ENCODE data around the gene TRIAP1. TPM values are rescaled to one million over a fixed set of nuclear protein-coding genes. Genes with fewer than 3 reads are reported as not detected.

TRIAP1 gene
- total RNA-seq, 4 donors from 2014 or later: 7.1 to 39.3 (median 23.3) TPM

DNA sequence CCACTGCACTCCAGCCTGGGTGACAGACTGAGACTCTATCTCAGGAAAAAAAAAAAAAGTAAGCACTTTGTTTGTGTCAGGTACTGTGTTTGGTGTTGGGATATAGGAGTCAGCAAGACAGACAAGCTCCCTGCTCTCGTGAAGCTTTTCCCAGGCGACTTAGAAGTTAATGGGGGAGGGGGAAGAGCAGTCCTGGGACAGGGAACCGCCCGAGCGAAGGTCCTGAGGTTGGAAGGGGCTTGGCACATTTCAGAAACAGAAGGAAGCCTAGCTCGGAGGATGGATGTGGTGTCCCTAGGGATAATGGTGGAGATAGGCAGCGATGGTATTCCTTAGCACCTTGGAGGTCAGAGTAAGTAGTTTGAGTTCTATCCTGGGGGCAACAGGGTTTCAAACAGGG is 16.8 kb downstream of the TRIAP1 start:
- no peak overlapping the region for H3K4me3 ChIP-seq
- TF ChIP-seq, protein P1, sequence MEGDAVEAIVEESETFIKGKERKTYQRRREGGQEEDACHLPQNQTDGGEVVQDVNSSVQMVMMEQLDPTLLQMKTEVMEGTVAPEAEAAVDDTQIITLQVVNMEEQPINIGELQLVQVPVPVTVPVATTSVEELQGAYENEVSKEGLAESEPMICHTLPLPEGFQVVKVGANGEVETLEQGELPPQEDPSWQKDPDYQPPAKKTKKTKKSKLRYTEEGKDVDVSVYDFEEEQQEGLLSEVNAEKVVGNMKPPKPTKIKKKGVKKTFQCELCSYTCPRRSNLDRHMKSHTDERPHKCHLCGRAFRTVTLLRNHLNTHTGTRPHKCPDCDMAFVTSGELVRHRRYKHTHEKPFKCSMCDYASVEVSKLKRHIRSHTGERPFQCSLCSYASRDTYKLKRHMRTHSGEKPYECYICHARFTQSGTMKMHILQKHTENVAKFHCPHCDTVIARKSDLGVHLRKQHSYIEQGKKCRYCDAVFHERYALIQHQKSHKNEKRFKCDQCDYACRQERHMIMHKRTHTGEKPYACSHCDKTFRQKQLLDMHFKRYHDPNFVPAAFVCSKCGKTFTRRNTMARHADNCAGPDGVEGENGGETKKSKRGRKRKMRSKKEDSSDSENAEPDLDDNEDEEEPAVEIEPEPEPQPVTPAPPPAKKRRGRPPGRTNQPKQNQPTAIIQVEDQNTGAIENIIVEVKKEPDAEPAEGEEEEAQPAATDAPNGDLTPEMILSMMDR (IDR thresholded peaks at IDR 0.05): no peak
- TF ChIP-seq POLR2A (IDR thresholded peaks at IDR 0.05): no peak
- no peaks in the 10 kb centered on the region for H3K9me3 ChIP-seq
- no peak for DNase-seq
- peaks cover 0 to 7% (median 0%) of the 10 kb centered on the region in 4 donors for H3K27me3 ChIP-seq
- intact Hi-C loops (cut with DNase I): no loop called here
- WGBS, 2 donors: 67 to 76% methylated on average over 7 of the region's 7 CpGs
- no peaks in the 10 kb centered on the region for H3K36me3 ChIP-seq
- H3K27ac ChIP-seq: no peak overlapping the region
- H3K4me1 ChIP-seq: peaks cover 0 to 9% (median 0%) of the 10 kb centered on the region in 3 donors

DNA sequence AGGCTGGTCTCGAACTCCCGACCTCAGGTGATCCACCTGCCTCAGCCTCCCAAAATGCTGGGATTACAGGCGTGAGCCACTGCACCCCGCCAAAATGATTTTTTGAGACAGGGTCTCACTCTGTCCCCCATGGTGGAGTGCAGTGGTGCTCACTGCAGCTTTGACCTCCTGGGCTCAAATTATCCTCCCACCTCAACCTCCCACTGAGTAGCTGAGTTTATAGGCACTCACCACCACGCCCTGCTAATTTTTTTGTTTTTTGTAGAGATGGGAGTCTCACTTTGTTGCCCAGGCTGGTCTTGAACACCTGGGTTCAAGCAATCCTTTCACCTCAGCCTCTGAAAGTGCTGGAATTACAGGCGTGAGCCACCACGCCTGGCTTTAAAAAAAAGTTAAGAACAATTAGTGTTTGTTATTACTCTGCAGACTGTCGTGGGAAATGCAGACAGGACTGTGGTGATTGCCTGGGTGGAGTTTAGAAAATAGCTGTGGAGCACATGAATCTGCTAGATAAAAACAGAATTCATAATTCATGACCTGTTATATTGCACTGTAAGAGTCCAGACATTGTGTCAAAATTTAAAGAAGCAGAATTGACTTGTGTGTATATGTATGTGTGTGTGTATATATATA is 17.5 kb downstream of the TRIAP1 start:
- 53 to 55% methylated on average over 8 of the region's 8 CpGs for WGBS, 2 donors
- H3K36me3 ChIP-seq: no peaks in the 10 kb centered on the region

DNA sequence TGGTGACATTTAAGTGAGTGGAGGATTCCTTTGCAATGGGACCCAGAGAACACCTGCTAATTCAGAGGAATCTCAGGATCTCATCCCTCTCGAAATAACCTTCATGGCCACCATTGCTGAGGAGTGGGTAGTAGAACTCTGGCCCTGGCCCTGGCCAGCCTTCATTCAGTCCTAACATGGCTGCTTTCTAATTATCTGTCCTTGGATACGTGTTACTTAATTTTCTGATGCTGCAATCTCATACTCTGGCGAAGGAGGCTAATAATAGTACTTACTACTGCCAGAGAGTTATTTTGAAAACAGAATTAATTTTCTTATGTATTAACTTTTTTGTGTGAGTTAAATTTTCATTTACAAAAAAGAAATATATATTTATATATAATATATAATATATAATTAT is 20.4 kb downstream of the TRIAP1 start:
- Histone ChIP-seq H3K27me3 (peaks cover 0 to 4% (median 0%) of the 10 kb centered on the region in 4 donors), H3K27ac (no peak overlapping the region), H3K4me3 (no peak overlapping the region), H3K4me1 (peaks cover 0 to 7% (median 0%) of the 10 kb centered on the region in 3 donors), H3K9me3 (no peaks in the 10 kb centered on the region), H3K36me3 (no peaks in the 10 kb centered on the region)
- 85 to 90% methylated on average over 3 of the region's 3 CpGs for WGBS, 2 donors
- TF ChIP-seq, protein P1 (IDR thresholded peaks at IDR 0.05): no peak
- TF ChIP-seq POLR2A (IDR thresholded peaks at IDR 0.05): no peak
- intact Hi-C loops (cut with DNase I): no loop called here
- DNase-seq: no peak

More for the DNA sequence above, 17.5 kb downstream of the TRIAP1 start:
- TF ChIP-seq, protein P1 (IDR thresholded peaks at IDR 0.05): no peak
- no peak for TF ChIP-seq POLR2A (IDR thresholded peaks at IDR 0.05)
- intact Hi-C loops (cut with DNase I): no loop called here
- no peaks in the 10 kb centered on the region for H3K9me3 ChIP-seq
- H3K27me3 ChIP-seq: peaks cover 0 to 7% (median 0%) of the 10 kb centered on the region in 4 donors
- DNase-seq: no peak
- H3K4me3 ChIP-seq: no peak overlapping the region
- H3K4me1 ChIP-seq: peaks cover 0 to 9% (median 0%) of the 10 kb centered on the region in 3 donors
- no peak overlapping the region for H3K27ac ChIP-seq

DNA sequence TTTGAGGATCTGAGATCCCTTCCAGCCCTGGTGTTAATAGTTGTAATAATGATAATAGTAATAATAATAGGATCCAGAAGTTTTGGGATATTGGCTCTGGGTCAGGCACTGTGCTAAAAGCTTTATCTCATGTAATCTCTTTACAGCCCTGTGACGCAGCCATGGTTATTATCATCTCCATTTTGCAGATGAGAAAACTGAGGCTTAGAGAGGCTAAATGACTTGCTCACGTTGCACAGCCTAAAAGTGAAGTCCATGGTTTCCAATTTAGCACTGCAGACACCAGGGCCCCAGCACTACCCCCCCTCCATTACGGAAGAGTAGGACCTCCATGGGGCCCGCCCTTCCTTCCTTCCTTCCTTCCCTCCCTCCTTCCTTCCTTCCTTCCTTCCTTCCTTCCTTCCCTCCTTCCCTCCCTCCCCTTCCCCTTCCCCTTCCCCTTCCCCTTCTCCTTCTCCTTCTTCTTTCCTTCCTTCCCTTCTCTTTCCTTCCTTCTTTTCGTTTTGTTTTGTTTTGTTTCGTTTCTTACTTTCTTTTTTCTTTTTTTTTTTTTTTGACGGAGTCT is 23.2 kb downstream of the TRIAP1 start:
- no peak overlapping the region for H3K4me3 ChIP-seq
- intact Hi-C loops (cut with DNase I): no loop called here
- no peaks in the 10 kb centered on the region for H3K4me1 ChIP-seq
- no peaks in the 10 kb centered on the region for H3K27me3 ChIP-seq
- H3K9me3 ChIP-seq: no peaks in the 10 kb centered on the region
- WGBS, 2 donors: 59 to 60% methylated on average over 4 to 7 of the region's 7 CpGs
- H3K36me3 ChIP-seq: no peaks in the 10 kb centered on the region
- no peak for DNase-seq
- no peak overlapping the region for H3K27ac ChIP-seq
- TF ChIP-seq, protein P1 (IDR thresholded peaks at IDR 0.05): no peak
- TF ChIP-seq POLR2A (IDR thresholded peaks at IDR 0.05): no peak

DNA sequence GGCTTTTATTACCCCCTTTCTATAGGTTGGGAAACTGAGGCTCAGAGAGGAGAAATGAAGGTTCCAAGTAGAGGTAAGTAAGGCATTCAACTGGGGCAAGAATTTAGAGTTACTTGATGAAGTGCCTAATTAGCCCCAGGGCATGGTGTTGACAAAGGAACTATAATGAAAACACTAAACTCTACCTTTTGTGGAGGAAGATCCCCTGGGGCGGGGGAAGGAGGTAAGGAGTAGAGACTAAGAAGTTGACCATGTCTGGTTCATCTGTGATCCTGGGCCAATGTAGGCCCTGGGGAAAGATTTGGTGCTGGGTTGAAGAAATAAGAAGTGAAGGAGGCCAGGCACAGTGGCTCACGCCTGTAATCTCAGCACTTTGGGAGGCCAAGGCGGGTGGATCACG is 24.5 kb downstream of the TRIAP1 start:
- no peak for DNase-seq
- Histone ChIP-seq H3K4me3 (no peak overlapping the region), H3K9me3 (no peaks in the 10 kb centered on the region), H3K36me3 (no peaks in the 10 kb centered on the region), H3K4me1 (no peaks in the 10 kb centered on the region), H3K27me3 (no peaks in the 10 kb centered on the region), H3K27ac (no peak overlapping the region)
- intact Hi-C loops (cut with DNase I): no loop called here
- WGBS, 2 donors: 67 to 79% methylated on average over 3 to 4 of the region's 4 CpGs
- TF ChIP-seq, protein P1 (IDR thresholded peaks at IDR 0.05): no peak
- no peak for TF ChIP-seq POLR2A (IDR thresholded peaks at IDR 0.05)

Measured in esophagus squamous epithelium (tissue), 5 donors.